HG03139 (cell line): ENCODE data around the gene C1QTNF12.

Experiments
- ATAC-seq: cut with Tn5 transposase; IDR thresholded peaks from one replicate; pipeline ENCODE4 v1.9.1; 2021; ENCODE audit not compliant: unreplicated experiment

The C1QTNF12 gene

GRCh38 chr1:1215080-1215676 is 31.3 kb downstream of the C1QTNF12 start:
- ATAC-seq: no peak

GRCh38 chr1:1213345-1214265 is 32.9 kb downstream of the C1QTNF12 start, which contains the start of gene TNFRSF4:
TNFRSF4 (minus strand) TSS chr1:1214153; CDS start chr1:1214127, 26 bp downstream.
- ATAC-seq: no peak

- no peak for ATAC-seq
These were observed 33.7 kb downstream of the C1QTNF12 start for GRCh38 chr1:1212780-1213344.

GRCh38 chr1:1211541-1212441 is 34.7 kb downstream of the C1QTNF12 start:
- no peak for ATAC-seq

DNA sequence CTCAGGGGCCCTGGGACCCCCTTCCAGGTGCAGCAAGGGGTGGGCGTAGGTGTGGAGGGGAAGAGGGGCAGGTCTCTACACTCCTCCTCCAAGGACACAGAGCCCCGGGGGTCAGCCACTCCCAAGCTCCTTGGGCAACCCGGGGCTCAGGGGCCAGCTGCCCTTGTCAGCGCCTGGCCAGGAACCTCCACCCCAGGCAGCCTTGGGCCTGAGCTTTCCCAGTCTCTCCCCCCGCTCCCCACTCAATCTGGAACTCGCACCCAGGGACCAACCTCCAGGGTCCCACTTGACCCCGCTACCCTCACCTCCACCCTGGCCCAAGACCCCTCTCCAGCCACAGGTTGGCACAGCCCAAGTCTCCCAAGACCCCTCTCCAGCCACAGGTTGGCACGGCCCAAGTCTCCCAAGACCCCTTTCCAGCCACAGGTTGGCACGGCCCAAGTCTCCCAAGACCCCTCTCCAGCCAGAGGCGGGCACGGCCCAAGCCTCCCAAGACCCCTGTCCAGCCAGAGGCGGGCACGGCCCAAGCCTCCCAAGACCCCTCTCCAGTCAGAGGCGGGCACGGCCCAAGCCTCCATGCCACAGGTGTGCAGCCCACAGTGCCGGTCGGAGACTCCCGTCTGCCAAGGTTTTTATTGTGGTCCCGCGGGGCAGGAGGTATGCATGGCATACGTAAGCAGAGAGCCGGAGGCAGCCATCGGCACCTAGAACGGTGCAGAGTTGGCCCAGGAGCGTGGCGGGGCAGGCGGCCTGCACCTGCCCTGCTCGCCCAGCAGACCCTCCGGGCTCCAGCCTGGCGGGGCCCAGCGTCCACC is 35.6 kb downstream of the C1QTNF12 start:
- ATAC-seq: no peak

DNA sequence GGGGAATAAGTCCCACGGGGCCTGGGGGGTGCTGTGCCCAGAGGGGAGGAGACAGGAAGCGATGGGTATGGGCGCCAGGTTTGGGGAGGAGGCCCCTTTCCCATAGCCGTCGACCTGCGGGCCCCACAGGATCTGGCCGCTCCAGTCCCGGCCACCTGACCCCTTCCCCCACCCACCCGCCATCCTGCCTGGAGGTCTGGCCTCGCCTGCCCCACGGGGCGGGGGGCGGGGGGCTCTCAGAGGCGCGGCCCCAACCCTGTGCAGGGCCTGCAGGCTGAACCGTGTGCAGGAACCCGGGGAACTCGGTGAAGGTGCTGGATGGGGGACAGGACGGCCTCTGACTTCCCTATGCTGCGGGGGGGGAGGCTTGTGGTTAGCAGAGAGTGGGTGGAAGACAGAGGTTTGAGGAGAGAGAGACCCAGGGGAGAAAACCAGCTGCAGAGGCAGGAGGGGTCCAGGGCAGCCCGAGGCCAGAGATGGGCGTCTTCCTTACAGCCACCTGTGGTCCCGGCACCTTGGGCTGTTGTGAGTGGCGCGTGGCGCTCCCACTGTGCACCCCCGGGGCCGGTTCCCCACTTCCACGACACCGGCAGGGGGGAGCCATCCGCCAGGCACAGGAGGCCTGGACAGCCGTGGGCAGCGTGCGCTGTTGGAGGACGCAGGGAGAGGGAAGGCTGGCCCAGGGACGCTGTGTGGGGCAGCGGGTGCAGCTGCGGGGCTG is 37.6 kb downstream of the C1QTNF12 start:
- no peak for ATAC-seq

GRCh38 chr1:1207571-1207892 is 39.0 kb downstream of the C1QTNF12 start:
- ATAC-seq: no peak

DNA sequence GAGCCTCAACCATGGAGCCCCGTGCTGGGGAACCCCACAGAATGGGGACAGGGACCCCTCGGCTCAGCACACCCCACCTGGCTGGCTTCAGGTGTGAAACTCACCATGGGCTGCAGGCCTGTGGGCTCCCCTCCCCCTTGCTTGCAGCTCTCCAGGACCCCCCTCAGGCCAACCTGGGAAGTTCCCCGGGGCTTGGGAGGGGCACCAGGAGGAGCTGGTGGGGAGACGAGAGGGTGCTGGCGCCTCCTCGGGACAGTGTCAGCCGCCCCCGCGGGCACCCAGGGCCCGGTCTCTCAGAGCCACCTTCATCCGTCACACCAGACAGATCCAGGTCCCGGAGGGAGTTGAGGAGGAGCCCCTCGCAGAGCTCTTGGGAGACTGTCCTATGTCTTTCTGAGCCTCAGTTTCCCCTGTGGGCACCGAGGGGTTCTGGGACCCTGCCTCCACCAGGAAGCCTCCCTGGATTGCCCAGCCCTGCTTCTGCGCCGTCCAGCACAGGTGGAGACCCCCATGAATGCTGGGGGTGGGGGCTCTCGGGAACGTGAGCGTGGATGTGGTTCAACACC is 39.5 kb downstream of the C1QTNF12 start:
- no peak for ATAC-seq

GRCh38 chr1:1206376-1206965 is 40.1 kb downstream of the C1QTNF12 start, which contains the start of gene TNFRSF18:
TNFRSF18 (minus strand) TSS chr1:1206592; CDS start chr1:1206571, 21 bp downstream.
- ATAC-seq: no peak

DNA sequence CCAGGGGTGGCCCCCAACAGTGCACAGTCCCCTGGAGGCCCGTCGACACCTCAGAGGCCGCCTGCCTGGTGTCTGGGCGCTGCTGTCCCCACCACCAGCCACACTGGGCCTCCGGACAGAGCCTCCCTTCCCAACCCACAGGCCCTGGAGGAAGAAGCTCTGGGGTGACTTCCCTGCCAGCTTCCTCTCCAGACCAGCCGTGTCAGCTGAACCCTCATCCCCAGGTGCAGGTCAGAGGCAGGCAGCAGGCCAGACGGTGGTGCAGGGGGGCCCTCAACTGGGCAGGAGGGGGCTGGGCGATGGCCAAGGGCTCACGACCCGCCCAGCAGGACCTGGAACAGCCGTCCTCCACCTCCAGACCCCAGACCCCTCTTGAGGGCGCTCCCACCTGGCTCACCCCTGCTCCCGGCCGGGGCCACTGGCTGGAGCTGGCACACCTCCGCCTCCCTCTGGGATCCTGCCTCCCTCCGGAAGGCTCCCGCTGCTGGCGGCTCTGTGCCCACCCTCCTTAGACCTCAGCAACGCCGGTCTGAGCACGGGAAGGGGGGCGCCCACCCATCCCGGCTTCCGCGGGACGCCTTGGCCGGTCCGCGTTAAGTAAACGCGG is 40.6 kb downstream of the C1QTNF12 start:
- ATAC-seq: no peak

DNA sequence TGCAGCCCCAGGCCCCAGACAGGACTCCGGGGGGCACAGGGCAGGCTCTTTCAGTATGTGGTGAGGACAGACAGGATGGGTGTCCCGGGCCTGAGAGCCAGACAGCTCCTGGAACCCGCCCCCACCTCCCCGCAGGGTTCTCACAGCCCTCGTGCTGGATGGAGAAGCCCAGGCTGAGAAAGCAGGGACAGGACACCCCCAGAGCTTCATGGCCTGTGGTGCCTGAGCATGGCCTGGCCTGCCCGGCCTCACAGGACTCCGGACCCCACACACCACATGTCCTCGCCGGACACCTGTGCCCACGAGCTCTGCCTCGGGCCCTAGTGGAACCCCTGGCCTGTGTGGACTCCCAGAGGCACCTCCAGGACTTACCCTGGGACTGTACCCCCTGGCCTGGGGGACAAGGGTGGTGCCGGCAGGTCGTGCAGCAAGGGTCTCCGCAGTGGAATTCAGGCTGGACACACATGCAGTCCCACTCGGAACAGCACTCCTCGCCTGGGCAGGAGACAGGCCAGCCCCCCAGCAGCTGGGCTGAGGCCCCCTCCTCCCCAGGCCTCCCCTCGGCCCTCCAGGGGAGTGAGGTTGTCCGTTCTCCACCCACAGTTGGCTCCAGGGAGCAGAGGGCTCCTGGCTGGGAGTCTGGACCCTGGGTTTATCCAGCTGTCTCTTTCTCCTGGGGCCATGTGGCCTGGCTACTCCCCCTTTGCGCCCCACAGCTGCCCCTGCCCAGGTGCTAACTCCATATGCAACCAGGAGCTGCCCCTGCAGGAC is 41.3 kb downstream of the C1QTNF12 start:
- no peak for ATAC-seq

GRCh38 chr1:1204425-1204920 is 42.0 kb downstream of the C1QTNF12 start:
- ATAC-seq: no peak

DNA sequence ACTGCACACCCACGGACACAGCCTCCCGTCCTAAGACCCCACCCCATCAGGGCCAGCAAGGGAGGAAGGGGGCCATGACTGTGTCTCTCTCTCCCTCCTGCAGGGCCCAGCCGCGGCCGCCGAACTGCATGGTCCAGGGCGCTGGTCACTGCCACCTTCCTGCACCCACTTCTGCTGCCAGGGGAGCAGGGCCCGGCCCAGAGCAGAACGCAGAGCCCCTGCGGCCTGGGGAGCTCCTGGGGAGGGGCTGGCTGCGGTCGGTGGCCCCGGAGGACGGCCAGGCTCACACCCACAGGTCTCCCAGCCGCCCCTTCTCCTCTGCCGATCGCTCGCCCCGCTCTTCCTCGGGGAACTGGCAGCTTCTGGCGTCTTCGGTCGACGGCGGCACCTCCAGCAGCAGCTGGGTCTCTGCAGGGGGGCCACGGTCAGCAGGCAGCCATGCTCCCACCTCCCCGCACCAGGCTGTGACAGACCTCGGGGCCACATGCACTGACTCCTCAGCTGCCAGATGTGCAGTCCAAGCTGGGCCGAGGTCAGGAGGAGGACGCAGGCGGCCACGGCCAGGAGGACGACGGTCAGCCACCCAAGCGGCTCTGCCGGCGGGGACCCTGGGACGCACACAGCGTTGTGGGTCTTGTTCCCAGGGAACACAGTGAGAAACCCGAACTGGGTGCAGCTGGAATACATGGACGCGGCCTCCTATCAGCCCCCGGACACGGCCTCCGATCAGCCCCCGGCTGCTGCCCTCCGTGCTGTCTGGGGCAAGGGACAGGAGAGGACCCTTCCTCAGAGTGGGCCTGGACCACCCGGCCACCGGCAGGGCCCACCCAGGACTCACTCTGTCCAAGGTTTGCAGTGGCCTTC is 42.7 kb downstream of the C1QTNF12 start:
- no peak for ATAC-seq

GRCh38 chr1:1202831-1203560 is 43.5 kb downstream of the C1QTNF12 start:
- no peak for ATAC-seq

DNA sequence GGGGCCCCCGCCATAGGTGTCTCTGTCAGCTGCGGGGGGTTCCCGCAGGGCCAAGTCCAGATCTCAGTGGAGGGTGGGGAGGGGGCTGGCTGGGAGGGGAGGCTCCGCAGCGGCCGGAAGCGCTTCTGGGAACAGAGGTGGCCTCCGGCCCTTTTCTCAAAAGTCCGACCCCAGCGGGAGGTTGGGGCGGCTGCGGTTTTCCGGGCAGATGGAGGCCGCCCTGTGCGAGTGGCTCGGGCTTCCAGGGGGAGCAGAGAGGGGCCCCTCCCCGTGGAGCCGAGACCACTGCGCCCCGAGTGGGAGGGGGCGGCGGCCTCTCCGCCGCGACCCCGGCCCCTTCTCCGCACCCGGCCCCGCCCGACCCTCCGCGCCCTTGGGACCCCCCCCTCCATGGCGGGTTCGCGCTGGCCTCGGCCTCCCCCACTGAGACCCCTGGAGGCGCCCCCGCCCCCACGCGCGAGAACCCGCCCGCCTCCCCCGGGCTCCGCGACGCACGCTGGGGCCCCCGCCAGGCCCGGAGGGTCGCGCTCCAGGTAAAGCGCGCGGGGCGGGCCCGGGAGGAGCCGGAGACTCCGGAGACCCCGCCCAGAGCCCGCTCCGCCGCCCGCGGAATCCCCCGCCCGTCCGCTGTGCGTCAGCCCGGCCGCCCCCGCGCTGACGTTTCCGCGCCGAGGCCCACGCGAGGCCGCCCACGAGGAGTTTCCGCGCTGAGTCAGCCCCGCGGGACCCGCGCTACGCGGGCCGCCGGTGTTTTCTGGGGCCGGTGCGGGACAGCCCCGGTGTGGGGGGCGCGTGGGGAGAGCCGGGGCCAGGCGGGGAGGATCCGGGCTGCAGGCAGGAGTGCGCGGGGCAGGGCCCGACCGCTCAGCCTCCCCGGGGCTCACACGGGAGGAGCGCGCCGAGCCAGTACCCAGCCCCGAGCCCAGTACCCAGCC is 45.4 kb downstream of the C1QTNF12 start:
- ATAC-seq: no peak
